CD8-positive, alpha-beta memory T cell (primary cell): ENCODE data around the gene ANO2. TPM values are rescaled to one million over a fixed set of nuclear protein-coding genes. Genes with fewer than 3 reads are reported as not detected.

Experiments used
- CTCF ChIA-PET: fragments of 350-600 bp; sonication (Branson Sonifier 250); formaldehyde crosslinking; loops from one replicate; lab custom pipeline; 2021; ENCODE audit warnings: antibody characterized with exemption; lab: Charles Lee
- POLR2A ChIA-PET: fragments of 350-600 bp; sonication (Branson Sonifier 250); formaldehyde crosslinking; loops from one replicate; lab custom pipeline; 2021; ENCODE audit warnings: antibody characterized with exemption; lab: Charles Lee
- DNase-seq, 5 donors: peaks; one replicate each; pipeline versions ENCODE4 v3.0.0 to v3.0.0-alpha.2; 2020 to 2022; ENCODE audit warnings: mixed read lengths in 1 of 5
- H3K27ac ChIP-seq: one replicate; pipeline ENCODE4 v1.7.0; 2013; ENCODE audit warnings: low read depth, mild to moderate bottlenecking, low read length, moderate library complexity
- H3K27me3 ChIP-seq: 2 replicates; pipeline ENCODE4 v1.7.0; 2013; ENCODE audit warnings: low read length, mild to moderate bottlenecking; ENCODE audit not compliant: insufficient read depth, poor library complexity, severe bottlenecking
- H3K36me3 ChIP-seq: 2 replicates; pipeline ENCODE4 v1.7.0; 2013; ENCODE audit warnings: mild to moderate bottlenecking, low read length, moderate library complexity; ENCODE audit not compliant: insufficient read depth
- H3K4me1 ChIP-seq: 2 replicates; pipeline ENCODE4 v1.7.0; 2013; ENCODE audit warnings: mild to moderate bottlenecking, low read length, moderate library complexity; ENCODE audit not compliant: insufficient read depth
- H3K4me3 ChIP-seq: 2 replicates; pipeline ENCODE4 v1.7.0; 2013; ENCODE audit warnings: mild to moderate bottlenecking, low read length
- H3K9me3 ChIP-seq: 2 replicates; pipeline ENCODE4 v1.7.0; 2013; ENCODE audit warnings: mild to moderate bottlenecking, low read length
- H3K27ac Mint-ChIP-seq, 8 donors: one replicate each; pipeline ENCODE4 v1.8.0; 2020 to 2021; ENCODE audit warnings: mixed read lengths in 8 of 8, mild to moderate bottlenecking in 6 of 8, inconsistent platforms in 3 of 8, moderate library complexity in 3 of 8
- H3K27me3 Mint-ChIP-seq, 2 donors: one replicate each; pipeline ENCODE4 v1.8.0; 2020 to 2021; ENCODE audit warnings: mixed read lengths in 2 of 2, mild to moderate bottlenecking in 1 of 2, moderate library complexity in 1 of 2
- H3K36me3 Mint-ChIP-seq, 3 donors: one replicate each; pipeline ENCODE4 v1.8.0; 2020 to 2021; ENCODE audit warnings: mixed read lengths in 3 of 3, inconsistent platforms in 1 of 3, mild to moderate bottlenecking in 1 of 3
- H3K4me1 Mint-ChIP-seq, 3 donors: one replicate each; pipeline ENCODE4 v1.8.0; 2020 to 2021; ENCODE audit warnings: mixed read lengths in 3 of 3, inconsistent platforms in 1 of 3, mild to moderate bottlenecking in 1 of 3
- H3K4me3 Mint-ChIP-seq, 7 donors: one replicate each; pipeline ENCODE4 v1.8.0; 2020 to 2021; ENCODE audit warnings: mixed read lengths in 7 of 7, mild to moderate bottlenecking in 6 of 7, moderate library complexity in 4 of 7, inconsistent platforms in 2 of 7
- H3K9me3 Mint-ChIP-seq, 5 donors: one replicate each; pipeline ENCODE4 v1.8.0; 2020 to 2022; ENCODE audit warnings: mixed read lengths in 5 of 5, mild to moderate bottlenecking in 3 of 5, moderate library complexity in 2 of 5, inconsistent platforms in 1 of 5
- polyA plus RNA-seq: library from polyadenylated mRNA; unstranded; fragments of 300-500 nt; fragmentation: Illumina TruSeq; gene quantifications from one replicate; pipeline ENCODE4 v1.2.3, GENCODE V29; 2021
- total RNA-seq, 2 experiments: library from RNA; stranded (reverse); gene quantifications; one replicate each; pipeline ENCODE4 v1.2.3, GENCODE V29; 2021

The ANO2 gene
- total and polyA plus RNA-seq, 3 experiments from 2014 or later: not detected

GRCh38 chr12:5884866-5885265, 60.2 kb downstream of the ANO2 start:
- no peaks in the 10 kb centered on the region for H3K36me3 ChIP-seq
- H3K27me3 ChIP-seq: no peaks in the 10 kb centered on the region
- H3K4me3 Mint-ChIP-seq: no peak overlapping the region
- peaks cover 39 to 57% of the 10 kb centered on the region in 2 donors for H3K27me3 Mint-ChIP-seq
- H3K27ac ChIP-seq: no peak overlapping the region
- H3K36me3 Mint-ChIP-seq: no peaks in the 10 kb centered on the region
- no peak overlapping the region for H3K27ac Mint-ChIP-seq
- DNase-seq: no peak
- no peaks in the 10 kb centered on the region for H3K9me3 ChIP-seq
- no peak overlapping the region for H3K4me3 ChIP-seq
- peaks cover 10 to 12% (median 10%) of the 10 kb centered on the region in 3 donors for H3K4me1 Mint-ChIP-seq
- ChIA-PET CTCF (no interaction called here), POLR2A (no interaction called here)
- no peaks in the 10 kb centered on the region for H3K4me1 ChIP-seq
- no peaks in the 10 kb centered on the region for H3K9me3 Mint-ChIP-seq

DNA sequence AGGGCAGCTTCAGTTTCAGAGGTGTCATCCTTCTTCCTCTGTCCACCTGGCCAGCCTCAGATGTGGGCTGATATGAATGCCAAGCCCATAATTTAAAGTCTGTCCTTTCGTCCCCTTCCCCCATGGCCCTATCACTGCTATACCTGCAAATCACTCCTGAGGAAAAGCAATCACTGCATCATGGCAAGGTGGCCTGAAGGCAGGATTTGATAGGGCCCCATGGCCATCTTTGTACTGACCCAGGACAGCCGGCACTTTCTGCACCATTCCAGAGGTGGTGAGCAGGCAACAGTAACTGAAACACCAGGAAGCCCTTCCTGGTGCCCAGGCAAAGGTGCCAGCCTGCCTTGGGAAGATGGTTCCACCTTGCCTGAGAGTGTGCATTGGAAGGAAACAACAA, 60.8 kb downstream of the ANO2 start:
- Mint-ChIP-seq H3K4me1 (peaks cover 10 to 12% (median 10%) of the 10 kb centered on the region in 3 donors), H3K36me3 (no peaks in the 10 kb centered on the region), H3K9me3 (no peaks in the 10 kb centered on the region), H3K27ac (no peak overlapping the region), H3K27me3 (peaks cover 35 to 54% of the 10 kb centered on the region in 2 donors), H3K4me3 (no peak overlapping the region)
- ChIA-PET POLR2A (no interaction called here), CTCF (no interaction called here)
- Histone ChIP-seq H3K4me3 (no peak overlapping the region), H3K4me1 (no peaks in the 10 kb centered on the region), H3K27me3 (no peaks in the 10 kb centered on the region), H3K9me3 (no peaks in the 10 kb centered on the region), H3K36me3 (no peaks in the 10 kb centered on the region), H3K27ac (no peak overlapping the region)
- DNase-seq: no peak

DNA sequence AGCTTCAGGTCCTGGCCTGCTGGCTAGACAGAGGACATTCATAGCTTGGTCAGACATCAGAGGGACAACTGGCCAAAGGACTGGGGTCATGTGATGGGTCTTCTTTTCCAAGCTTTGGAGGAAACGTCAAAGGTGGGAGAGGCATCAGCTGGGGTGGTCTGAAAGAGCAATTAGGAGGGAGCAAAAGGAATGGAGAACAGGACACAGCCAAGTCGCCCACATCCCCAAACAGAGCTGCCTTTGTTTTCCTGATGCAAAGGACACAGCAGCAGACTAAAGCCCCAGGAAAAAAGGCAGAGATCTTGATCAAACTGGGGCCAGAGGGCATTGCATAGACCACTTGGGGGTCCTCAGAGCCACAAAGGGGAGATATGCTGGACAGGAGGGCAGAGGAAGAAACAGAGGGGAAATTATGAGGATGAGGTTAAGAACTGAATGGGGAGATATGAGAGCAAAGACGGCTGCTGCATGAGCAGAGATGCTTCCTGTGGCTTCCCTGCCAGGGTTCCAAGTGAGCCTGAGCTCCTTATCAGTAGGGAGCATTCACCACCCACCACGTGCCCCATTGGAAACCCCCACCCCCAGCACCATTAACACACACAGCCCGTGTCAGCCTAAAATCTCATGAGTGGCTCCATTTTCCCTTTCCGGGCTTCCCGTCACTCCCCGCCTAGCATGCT, 62.4 kb downstream of the ANO2 start:
- H3K36me3 ChIP-seq: no peaks in the 10 kb centered on the region
- no peak for DNase-seq
- no peaks in the 10 kb centered on the region for H3K4me1 ChIP-seq
- H3K27ac ChIP-seq: no peak overlapping the region
- no peaks in the 10 kb centered on the region for H3K27me3 ChIP-seq
- no peaks in the 10 kb centered on the region for H3K36me3 Mint-ChIP-seq
- H3K4me3 Mint-ChIP-seq: no peak overlapping the region
- H3K9me3 Mint-ChIP-seq: no peaks in the 10 kb centered on the region
- no peak overlapping the region for H3K4me3 ChIP-seq
- POLR2A ChIA-PET: no interaction called here
- peaks cover 25 to 43% of the 10 kb centered on the region in 2 donors for H3K27me3 Mint-ChIP-seq
- no peaks in the 10 kb centered on the region for H3K9me3 ChIP-seq
- no peak overlapping the region for H3K27ac Mint-ChIP-seq
- peaks cover 3 to 4% (median 4%) of the 10 kb centered on the region in 3 donors for H3K4me1 Mint-ChIP-seq
- CTCF ChIA-PET: no interaction called here

- Mint-ChIP-seq H3K4me1 (peaks cover 0 to under 1% (median under 1%) of the 10 kb centered on the region in 3 donors), H3K27ac (no peak overlapping the region), H3K27me3 (peaks cover 22 to 46% of the 10 kb centered on the region in 2 donors), H3K4me3 (no peak overlapping the region), H3K36me3 (no peaks in the 10 kb centered on the region), H3K9me3 (no peaks in the 10 kb centered on the region)
- DNase-seq: no peak
- Histone ChIP-seq H3K27me3 (no peaks in the 10 kb centered on the region), H3K4me1 (no peaks in the 10 kb centered on the region), H3K36me3 (no peaks in the 10 kb centered on the region), H3K9me3 (no peaks in the 10 kb centered on the region), H3K4me3 (no peak overlapping the region), H3K27ac (no peak overlapping the region)
- ChIA-PET CTCF (no interaction called here), POLR2A (no interaction called here)
Observed at GRCh38 chr12:5881666-5882065, 63.4 kb downstream of the ANO2 start.

GRCh38 chr12:5881101-5881606, 63.9 kb downstream of the ANO2 start:
- Mint-ChIP-seq H3K36me3 (no peaks in the 10 kb centered on the region), H3K4me3 (no peak overlapping the region), H3K9me3 (no peaks in the 10 kb centered on the region), H3K27ac (no peak overlapping the region), H3K4me1 (no peaks in the 10 kb centered on the region), H3K27me3 (peaks cover 21 to 43% of the 10 kb centered on the region in 2 donors)
- Histone ChIP-seq H3K4me3 (no peak overlapping the region), H3K9me3 (no peaks in the 10 kb centered on the region), H3K27me3 (no peaks in the 10 kb centered on the region), H3K36me3 (no peaks in the 10 kb centered on the region), H3K4me1 (no peaks in the 10 kb centered on the region), H3K27ac (no peak overlapping the region)
- no peak for DNase-seq
- ChIA-PET POLR2A (no interaction called here), CTCF (no interaction called here)

GRCh38 chr12:5875851-5876250, 69.2 kb downstream of the ANO2 start:
- ChIA-PET CTCF (no interaction called here), POLR2A (no interaction called here)
- H3K4me1 ChIP-seq: no peaks in the 10 kb centered on the region
- Mint-ChIP-seq H3K4me3 (no peak overlapping the region), H3K27me3 (peaks cover 7 to 22% of the 10 kb centered on the region in 2 donors), H3K27ac (no peak overlapping the region), H3K9me3 (no peaks in the 10 kb centered on the region), H3K36me3 (no peaks in the 10 kb centered on the region), H3K4me1 (no peaks in the 10 kb centered on the region)
- DNase-seq: no peak
- no peaks in the 10 kb centered on the region for H3K27me3 ChIP-seq
- H3K4me3 ChIP-seq: no peak overlapping the region
- H3K27ac ChIP-seq: no peak overlapping the region
- no peaks in the 10 kb centered on the region for H3K36me3 ChIP-seq
- no peaks in the 10 kb centered on the region for H3K9me3 ChIP-seq

DNA sequence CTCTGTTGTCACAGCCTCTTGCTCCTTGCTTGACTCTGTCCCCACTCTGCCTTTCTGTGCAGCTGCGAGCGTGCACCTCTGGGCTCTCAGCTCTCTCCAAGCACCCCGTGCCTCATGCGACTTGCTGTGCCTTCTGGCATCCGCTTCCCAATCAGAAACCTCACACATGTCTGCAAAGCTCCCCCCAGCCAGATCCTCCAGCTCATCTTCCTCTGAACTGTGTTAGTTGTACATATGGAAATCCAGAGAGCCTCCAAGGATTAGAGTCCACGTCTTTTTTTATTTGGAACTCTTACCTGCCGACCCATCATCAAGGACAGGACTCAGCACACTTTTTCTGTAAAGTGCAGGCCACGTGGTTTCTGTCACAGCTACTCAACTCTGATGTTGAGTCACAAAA, 70.5 kb downstream of the ANO2 start:
- CTCF ChIA-PET: no interaction called here

GRCh38 chr12:5873281-5873919, 71.7 kb downstream of the ANO2 start:
- Histone ChIP-seq H3K27me3 (no peaks in the 10 kb centered on the region), H3K9me3 (no peaks in the 10 kb centered on the region), H3K36me3 (no peaks in the 10 kb centered on the region), H3K4me1 (no peaks in the 10 kb centered on the region), H3K27ac (no peak overlapping the region), H3K4me3 (no peak overlapping the region)
- Mint-ChIP-seq H3K4me3 (no peak overlapping the region), H3K9me3 (no peaks in the 10 kb centered on the region), H3K27me3 (peaks cover 9 to 22% of the 10 kb centered on the region in 2 donors), H3K36me3 (no peaks in the 10 kb centered on the region), H3K4me1 (no peaks in the 10 kb centered on the region), H3K27ac (no peak overlapping the region)
- POLR2A ChIA-PET: no interaction called here
- DNase-seq: no peak
- CTCF ChIA-PET: no interaction called here

More for the DNA sequence above, 70.5 kb downstream of the ANO2 start:
- Mint-ChIP-seq H3K27ac (no peak overlapping the region), H3K9me3 (no peaks in the 10 kb centered on the region), H3K27me3 (peaks cover 7 to 22% of the 10 kb centered on the region in 2 donors), H3K4me1 (no peaks in the 10 kb centered on the region), H3K36me3 (no peaks in the 10 kb centered on the region), H3K4me3 (no peak overlapping the region)
- Histone ChIP-seq H3K9me3 (no peaks in the 10 kb centered on the region), H3K27ac (no peak overlapping the region), H3K36me3 (no peaks in the 10 kb centered on the region), H3K4me3 (no peak overlapping the region), H3K27me3 (no peaks in the 10 kb centered on the region), H3K4me1 (no peaks in the 10 kb centered on the region)
- no peak for DNase-seq
- POLR2A ChIA-PET: no interaction called here
